CD4-positive, alpha-beta T cell treated with Interleukin-4 for 4 hours (primary cell): ENCODE results near the gene FASTKD2.

ENCODE experiments used
- DNase-seq: peaks from one replicate; pipeline ENCODE4 v3.0.0-alpha.2; 2020

The FASTKD2 gene

GRCh38 chr2:206765242-206766056, at the start of gene FASTKD2, which contains the start of gene MDH1B:
TSS of gene FASTKD2 (plus strand) at chr2:206765606. CDS start at chr2:206766694, 1,088 bp downstream.
TSS of gene MDH1B (minus strand) at chr2:206765328. CDS start at chr2:206765271, 57 bp downstream.
- peak; percentile 96 for DNase-seq

- no peak for DNase-seq
Measured at GRCh38 chr2:206716623-206717022, 48.8 kb upstream of the FASTKD2 start.

DNA sequence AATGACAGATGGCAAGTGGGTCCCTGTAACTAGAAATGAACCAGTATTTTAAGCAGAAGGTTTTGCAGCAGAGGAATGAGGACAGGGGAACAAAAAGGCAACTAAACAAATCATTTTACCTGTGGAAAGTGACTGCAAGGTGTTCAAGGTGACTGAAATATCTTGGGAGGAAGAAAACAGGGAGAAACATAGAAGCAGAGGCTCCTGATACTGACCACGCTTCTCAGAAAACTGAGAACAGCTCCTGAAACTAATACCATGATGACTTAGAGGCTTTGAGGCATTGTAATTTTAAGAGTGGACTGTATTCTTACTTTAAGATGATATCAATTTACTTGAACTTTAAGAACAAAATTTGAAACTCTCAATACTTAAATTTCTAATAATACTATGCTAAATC, 47.1 kb upstream of the FASTKD2 start, which contains the start of gene DYTN:
Gene DYTN, minus strand, starts transcription at position 101 of the 400 bp plus-strand sequence. CDS start 117 bp downstream, outside the sequence.
- DNase-seq, result no peak

DNA sequence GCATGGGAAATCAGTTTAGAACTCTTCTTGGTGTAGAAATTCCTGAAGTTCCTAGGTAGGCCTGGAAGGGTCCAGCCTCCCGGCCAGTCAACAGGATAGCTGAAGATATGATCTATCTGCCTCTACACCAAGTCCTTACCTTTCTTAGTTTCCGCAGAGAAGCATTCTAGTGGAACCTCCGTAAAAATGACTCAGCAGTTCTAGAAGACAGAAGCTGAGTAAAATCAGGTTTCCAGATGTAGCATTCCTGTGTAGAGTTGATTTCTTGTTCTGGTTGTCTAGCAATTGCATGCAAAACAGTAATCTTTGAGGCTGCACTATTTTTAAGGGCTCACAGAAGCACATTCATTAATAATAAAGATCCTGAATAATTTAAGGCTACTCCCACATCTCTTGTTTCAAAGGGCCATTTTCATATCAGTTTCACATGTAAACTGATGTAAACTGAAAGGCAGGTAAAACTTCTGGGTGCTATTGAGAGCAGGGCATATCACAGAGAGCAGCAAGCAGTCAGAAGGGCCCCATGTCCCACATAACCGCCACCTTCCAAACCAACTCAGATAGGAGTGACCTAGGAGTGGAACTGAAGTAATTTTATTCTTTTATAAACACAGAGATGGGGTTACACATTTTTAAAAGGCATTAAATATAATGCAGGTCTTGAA, 44.0 kb upstream of the FASTKD2 start:
- no peak for DNase-seq

GRCh38 chr2:206723288-206723687, 42.1 kb upstream of the FASTKD2 start:
- DNase-seq, result no peak

GRCh38 chr2:206727287-206727686, 38.1 kb upstream of the FASTKD2 start:
- no peak for DNase-seq

- no peak for DNase-seq
Measured at GRCh38 chr2:206728277-206729199, 36.9 kb upstream of the FASTKD2 start.

- DNase-seq, result no peak
Measured at GRCh38 chr2:206733341-206733740, 32.1 kb upstream of the FASTKD2 start.

DNA sequence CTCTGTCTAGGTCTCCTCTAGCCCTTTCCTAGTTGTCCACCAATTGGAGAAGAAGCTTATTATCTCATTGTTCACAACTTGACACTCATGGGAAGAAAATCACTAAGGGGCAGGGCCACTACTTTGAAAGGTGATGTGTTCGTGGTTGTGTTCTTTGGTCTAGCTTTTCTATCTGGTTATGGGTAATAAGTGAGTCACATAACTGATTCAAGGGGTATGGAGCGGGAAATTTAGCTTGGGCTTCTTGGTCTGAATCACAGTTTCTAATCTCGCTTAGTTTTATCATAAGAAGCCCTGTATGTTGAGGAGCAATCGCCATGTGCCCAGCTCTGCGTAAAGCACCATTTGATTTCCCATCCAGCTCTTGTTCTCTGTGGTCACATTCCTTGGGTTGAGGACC, 28.5 kb upstream of the FASTKD2 start:
- DNase-seq, result no peak

DNA sequence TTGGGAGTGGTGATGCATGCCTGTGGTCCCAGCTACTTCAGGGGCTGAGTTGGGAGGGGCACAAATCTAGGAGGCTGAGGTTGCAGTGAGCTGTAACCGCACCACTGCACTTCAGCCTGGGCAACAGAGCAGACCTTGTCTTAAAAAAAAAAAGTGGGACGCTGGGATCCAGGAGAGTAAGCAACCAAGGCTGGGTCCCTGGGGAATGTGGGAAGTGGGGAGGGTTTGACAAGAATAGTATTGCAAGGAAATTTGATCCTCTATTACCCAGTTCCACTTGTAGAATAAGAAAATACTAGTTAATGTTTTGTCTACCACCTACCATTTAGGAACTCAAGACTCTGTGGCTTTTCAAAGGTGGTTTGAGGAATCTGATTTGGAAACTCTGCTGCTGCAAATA, 26.1 kb upstream of the FASTKD2 start:
- DNase-seq, result no peak

- DNase-seq, result no peak
Measured at GRCh38 chr2:206740800-206741199, 24.6 kb upstream of the FASTKD2 start.

GRCh38 chr2:206756816-206757215, 8.6 kb upstream of the FASTKD2 start:
- DNase-seq, result no peak

GRCh38 chr2:206764673-206765241, 649 bp upstream of the FASTKD2 start:
- no peak for DNase-seq

- no peak for DNase-seq
Measured at GRCh38 chr2:206766057-206766930, 888 bp downstream of the FASTKD2 start.

DNA sequence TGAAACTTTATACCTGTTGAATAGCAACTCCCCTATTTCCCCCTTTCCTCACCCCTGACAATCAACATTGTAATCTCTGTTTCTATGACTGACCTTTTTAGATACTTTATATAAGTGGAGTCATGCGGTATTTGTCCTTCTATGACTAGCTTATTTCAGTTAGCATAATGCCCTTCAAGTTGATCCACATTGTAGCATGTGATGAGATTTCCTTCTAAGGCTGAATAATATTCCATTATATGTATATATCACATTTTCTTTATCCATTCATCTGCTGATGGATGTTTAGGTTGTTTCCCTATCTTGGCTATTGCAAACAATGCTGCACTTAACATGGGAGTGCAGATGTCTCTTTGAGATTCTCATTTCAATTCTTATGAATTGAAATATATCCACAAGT, 9.5 kb downstream of the FASTKD2 start:
- no peak for DNase-seq

GRCh38 chr2:206776432-206776831, 11.0 kb downstream of the FASTKD2 start:
- no peak for DNase-seq

DNA sequence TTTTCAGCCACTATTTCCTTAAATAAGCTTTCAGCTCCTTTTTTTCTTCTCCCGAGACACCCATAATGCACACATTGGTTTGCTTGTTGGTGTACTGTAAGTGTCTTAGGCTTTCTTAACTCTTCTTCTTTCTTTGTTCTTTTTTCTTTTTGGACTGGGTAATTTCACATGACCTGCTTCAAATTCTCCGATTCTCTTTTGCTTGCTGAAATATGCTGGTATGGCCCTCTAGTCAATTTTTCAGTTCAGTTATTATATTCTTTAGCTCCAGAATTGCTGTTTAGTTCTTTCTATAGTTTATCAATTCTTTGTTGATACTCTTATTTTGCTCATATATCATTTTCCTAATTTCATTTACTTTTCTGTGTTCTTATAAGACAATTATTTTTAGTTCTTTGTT, 15.3 kb downstream of the FASTKD2 start:
- no peak for DNase-seq

DNA sequence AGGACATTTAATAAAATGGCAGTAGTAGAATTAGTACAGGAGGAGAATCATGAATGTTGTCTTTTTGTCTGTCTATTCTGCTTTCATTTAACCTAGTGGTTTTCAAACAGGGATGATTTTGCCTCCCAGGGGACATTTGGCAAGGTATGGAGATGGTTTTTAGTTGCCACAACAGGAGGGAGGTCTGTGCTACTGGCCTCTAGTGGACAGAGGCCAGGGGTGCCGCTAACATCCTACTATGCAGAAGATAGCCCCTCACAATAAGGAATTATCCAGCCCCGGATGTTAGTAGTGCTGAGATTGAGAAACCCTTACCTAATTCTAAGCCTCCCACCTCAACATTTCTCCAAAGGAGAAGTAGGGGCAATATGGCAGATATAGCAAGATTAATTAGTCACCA, 18.3 kb downstream of the FASTKD2 start:
- no peak for DNase-seq

GRCh38 chr2:206784559-206785353, 19.4 kb downstream of the FASTKD2 start:
- DNase-seq, result no peak

- no peak for DNase-seq
Measured at GRCh38 chr2:206790311-206790935, 25.0 kb downstream of the FASTKD2 start.
